G401 (cell line): ENCODE data around the gene KCTD21. TPM values are rescaled to one million over a fixed set of nuclear protein-coding genes. Genes with fewer than 3 reads are reported as not detected.
"Not testable (repeated sequence)": the region's sequence is repeated elsewhere in the genome, so short reads cannot be mapped to it uniquely, and the experiment has no call there.

Experiments used
- DNase-seq: peaks from one replicate; pipeline ENCODE4 v3.0.0-alpha.2; 2015; ENCODE audit warnings: low spot score
- in situ Hi-C: cut with HindIII; loops from 2 replicates; pipeline ENCODE4 v1.10.0; 2016; ENCODE audit warnings: low sequenced_read_pairs, mixed read lengths
- total RNA-seq: library from RNA; depleted of rRNA; stranded (reverse); fragments of >200 nt; shearing (Covaris generic); gene quantifications from 2 replicates; pipeline ENCODE4 v1.2.3, GENCODE V29; 2014

KCTD21 gene
- total RNA-seq, 1 experiment from 2014 or later = 3.1 TPM

DNA sequence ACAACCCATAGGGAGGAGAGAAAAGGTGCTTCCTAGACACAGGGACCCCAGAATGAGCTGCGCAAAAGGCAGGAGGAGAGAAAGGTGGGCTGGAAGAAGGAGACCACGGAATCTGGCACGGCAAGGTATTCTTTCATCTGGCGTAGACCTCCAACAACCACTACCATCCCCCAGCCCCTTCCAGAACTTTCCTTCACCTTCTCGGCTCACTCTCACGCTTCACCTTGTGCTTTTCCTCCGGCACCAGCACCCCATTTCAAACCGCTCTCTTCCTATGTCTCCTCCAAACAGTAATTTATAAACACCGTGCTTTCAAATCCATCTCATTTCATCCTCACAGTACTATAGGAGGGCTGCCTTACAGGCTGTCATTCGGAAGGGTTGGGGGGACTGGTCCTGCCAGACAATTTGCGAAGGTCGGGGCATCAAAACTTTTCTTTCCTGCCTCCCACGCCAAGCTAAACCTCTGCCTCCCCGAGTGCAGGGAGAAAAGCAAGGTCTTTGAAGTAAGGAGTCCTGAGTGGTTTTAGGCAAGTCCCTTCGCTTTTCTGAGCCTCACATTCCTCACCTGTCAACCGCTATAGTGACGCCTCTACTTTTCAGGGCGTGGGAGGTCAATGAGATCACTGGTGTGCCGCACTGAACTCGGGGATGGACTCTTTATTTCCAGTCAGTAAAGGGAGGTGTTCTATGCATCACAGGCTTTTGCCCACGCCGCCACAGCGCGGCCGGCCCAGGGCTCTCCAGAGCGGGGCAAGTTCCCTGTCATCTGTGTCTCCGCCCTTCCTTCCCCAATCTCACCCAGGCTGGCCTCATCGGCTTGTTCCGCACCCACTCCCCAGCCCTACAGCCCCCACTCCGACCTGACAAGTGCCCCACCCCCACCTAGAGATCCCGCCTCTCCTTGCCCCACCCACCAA lies 800 bp downstream of the KCTD21 start:
- in situ Hi-C loops = no loop called here

GRCh38 chr11:78181185-78181584 lies 7.2 kb downstream of the KCTD21 start:
- DNase-seq = no peak
- in situ Hi-C loops = no loop called here

More for the DNA sequence above, 800 bp downstream of the KCTD21 start:
- no peak for DNase-seq

GRCh38 chr11:78180751-78181150 lies 7.7 kb downstream of the KCTD21 start:
- in situ Hi-C loops = no loop called here
- DNase-seq = no peak

GRCh38 chr11:78179459-78180071 lies 8.9 kb downstream of the KCTD21 start:
- in situ Hi-C loops = no loop called here
- DNase-seq = no peak

DNA sequence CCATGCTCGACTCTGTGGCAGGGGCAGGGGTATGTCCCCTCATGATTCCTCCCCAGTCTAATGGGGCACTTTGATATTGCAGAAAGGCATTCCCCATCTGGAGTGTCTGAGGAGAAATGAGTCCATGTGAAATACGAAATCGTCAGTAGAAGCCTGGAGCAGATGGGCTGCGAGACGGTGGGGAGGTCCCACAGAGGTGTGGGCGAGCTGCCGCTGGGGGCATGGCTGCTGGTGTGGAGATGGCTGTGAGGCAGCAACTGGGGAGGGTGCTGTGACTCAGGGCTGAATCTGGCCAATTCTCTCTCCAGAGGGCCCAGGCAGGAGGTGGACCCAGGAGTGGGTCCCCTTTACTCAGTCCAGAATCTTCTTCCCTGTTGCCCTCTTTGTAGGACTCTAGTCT lies 11.2 kb downstream of the KCTD21 start:
- in situ Hi-C loops = no loop called here
- no peak for DNase-seq

- no peak for DNase-seq
- in situ Hi-C loops = no loop called here
Measured at GRCh38 chr11:78176605-78177141, 11.8 kb downstream of the KCTD21 start.

DNA sequence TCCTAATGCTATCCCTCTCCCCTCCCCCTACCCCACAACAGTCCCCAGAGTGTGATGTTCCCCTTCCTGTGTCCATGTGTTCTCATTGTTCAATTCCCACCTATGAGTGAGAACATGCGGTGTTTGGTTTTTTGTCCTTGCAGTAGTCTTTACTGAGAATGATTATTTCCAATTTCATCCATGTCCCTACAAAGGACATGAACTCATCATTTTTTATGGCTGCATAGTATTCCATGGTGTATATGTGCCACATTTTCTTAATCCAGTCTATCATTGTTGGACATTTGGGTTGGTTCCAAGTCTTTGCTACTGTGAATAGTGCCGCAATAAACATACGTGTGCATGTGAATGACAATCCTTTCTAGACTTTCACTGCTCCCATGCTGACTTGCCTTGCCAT lies 12.6 kb downstream of the KCTD21 start:
- DNase-seq, in situ Hi-C loops: not testable (repeated sequence)

- in situ Hi-C loops = no loop called here
- DNase-seq = no peak
Measured at GRCh38 chr11:78171951-78172350, 16.5 kb downstream of the KCTD21 start.

GRCh38 chr11:78170874-78171549 lies 17.4 kb downstream of the KCTD21 start:
- in situ Hi-C loops = no loop called here

GRCh38 chr11:78170413-78170812 lies 18.0 kb downstream of the KCTD21 start:
- no peak for DNase-seq
- in situ Hi-C loops = no loop called here

More at GRCh38 chr11:78170874-78171549, 17.4 kb downstream of the KCTD21 start:
- no peak for DNase-seq

GRCh38 chr11:78168539-78169477 lies 19.6 kb downstream of the KCTD21 start:
- in situ Hi-C loops = no loop called here

DNA sequence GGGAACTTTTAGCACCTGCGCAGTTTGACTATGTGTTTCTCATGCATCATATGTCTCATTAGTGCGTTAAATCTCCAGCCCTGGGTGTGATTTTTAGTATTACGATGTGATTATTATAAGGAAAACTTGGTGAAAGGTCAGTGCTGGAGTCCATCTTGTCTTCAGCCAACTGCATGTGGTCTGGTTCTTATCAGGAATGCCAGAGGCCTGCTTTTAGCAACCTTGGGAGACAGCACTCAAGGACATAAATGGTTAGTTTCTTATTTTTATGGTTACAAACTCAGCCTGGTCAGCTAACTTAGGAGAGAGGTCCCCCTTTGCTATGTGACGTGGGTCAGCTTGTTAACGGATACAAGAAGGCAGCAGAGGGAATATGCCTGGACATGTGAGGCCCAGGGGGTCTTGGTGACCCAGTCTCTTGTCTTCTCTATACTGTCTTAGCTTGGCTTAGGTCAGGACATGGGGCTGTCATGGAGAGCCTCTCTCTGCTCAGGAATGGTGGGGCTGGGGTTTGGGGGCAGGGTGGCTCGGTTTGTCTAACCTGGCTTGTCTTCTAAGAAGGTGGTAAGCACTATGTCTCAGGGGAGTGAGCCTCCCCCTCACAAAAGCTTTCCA lies 21.5 kb downstream of the KCTD21 start:
- in situ Hi-C loops = no loop called here

More at GRCh38 chr11:78168539-78169477, 19.6 kb downstream of the KCTD21 start:
- DNase-seq = no peak

DNA sequence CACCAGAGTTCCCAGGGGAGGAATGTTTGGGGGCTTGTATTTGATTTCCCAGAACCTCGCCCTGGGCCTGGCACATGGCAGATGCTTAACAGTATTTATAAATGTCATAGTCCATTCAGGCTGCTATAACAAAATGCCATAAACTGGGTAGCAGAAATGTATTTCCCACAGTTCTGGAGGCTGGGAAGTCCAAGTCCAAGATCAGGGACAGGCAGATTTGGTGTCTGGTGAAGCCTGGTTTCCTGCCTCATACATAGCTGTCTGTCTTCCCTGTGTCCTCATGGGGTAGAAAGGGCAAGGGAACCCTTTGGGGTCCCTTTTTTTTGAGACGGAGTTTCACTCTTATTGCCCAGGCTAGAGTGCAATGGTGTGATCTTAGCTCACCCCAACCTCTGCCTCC lies 24.0 kb downstream of the KCTD21 start:
- in situ Hi-C loops = no loop called here
- DNase-seq = no peak

More for the DNA sequence above, 21.5 kb downstream of the KCTD21 start:
- no peak for DNase-seq

DNA sequence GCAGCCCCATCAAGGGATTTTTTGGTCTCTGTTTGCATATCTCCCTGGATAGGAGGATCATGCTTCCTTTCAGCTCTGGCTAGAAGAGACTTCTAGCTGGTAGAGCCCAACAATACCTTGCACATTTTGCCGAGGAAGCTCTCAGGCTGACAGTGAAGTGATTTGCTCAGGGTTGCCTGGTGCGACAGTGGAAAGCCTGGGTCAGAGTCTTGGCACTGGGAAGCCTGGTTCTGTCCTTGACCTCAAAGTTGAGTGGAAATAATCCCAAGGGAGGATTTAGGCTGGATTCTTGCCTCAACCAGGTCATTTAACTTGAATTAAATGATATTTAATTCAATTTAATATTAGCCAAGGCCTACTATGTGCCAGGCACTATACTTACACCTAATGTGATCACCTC lies 24.6 kb downstream of the KCTD21 start:
- no peak for DNase-seq
- in situ Hi-C loops = no loop called here

- in situ Hi-C loops = no loop called here
- no peak for DNase-seq
Measured at GRCh38 chr11:78161962-78162371, 26.5 kb downstream of the KCTD21 start.

- in situ Hi-C loops = no loop called here
- DNase-seq = no peak
Measured at GRCh38 chr11:78161346-78161745, 27.1 kb downstream of the KCTD21 start.

- in situ Hi-C loops = no loop called here
- DNase-seq = no peak
Measured at GRCh38 chr11:78160557-78160956, 27.9 kb downstream of the KCTD21 start.

GRCh38 chr11:78158987-78159652 lies 29.3 kb downstream of the KCTD21 start:
- in situ Hi-C loops = no loop called here
- DNase-seq = no peak
